Placental epithelial cell (primary cell): ENCODE results near the gene SLITRK4. TPM values are rescaled to one million over a fixed set of nuclear protein-coding genes. Genes with fewer than 3 reads are reported as not detected.

Experiments
- total RNA-seq: library from RNA; depleted of rRNA; stranded (reverse); fragments of >200 nt; gene quantifications from 2 replicates; pipeline ENCODE4 v1.2.3, GENCODE V29; 2012

The SLITRK4 gene, protein sequence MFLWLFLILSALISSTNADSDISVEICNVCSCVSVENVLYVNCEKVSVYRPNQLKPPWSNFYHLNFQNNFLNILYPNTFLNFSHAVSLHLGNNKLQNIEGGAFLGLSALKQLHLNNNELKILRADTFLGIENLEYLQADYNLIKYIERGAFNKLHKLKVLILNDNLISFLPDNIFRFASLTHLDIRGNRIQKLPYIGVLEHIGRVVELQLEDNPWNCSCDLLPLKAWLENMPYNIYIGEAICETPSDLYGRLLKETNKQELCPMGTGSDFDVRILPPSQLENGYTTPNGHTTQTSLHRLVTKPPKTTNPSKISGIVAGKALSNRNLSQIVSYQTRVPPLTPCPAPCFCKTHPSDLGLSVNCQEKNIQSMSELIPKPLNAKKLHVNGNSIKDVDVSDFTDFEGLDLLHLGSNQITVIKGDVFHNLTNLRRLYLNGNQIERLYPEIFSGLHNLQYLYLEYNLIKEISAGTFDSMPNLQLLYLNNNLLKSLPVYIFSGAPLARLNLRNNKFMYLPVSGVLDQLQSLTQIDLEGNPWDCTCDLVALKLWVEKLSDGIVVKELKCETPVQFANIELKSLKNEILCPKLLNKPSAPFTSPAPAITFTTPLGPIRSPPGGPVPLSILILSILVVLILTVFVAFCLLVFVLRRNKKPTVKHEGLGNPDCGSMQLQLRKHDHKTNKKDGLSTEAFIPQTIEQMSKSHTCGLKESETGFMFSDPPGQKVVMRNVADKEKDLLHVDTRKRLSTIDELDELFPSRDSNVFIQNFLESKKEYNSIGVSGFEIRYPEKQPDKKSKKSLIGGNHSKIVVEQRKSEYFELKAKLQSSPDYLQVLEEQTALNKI
- 0.11 TPM in 1 of 2 replicates, not detected in the other for total RNA-seq

GRCh38 chrX:143635915-143636314, at the start of gene SLITRK4:
SLITRK4 (minus strand) TSS chrX:143636101; CDS start chrX:143631108, 4,993 bp downstream.

Other genes with a start within 250 kb of the SLITRK4 start
- gene SPANXN3, start 118.6 kb downstream of the SLITRK4 start, total RNA-seq, result not detected in 2 replicates
- gene SPANXN2, start 84.7 kb upstream of the SLITRK4 start, total RNA-seq, result not detected in 2 replicates
- gene UBE2NL, start 248.0 kb upstream of the SLITRK4 start, total RNA-seq, result not detected in 2 replicates